ENCODE results near the gene SMIM3. TPM values are rescaled to one million over a fixed set of nuclear protein-coding genes. Genes with fewer than 3 reads are reported as not detected.

The SMIM3 gene
- total and polyA plus RNA-seq, 4 donors = 14.0 to 54.8 (median 17.0) TPM

DNA sequence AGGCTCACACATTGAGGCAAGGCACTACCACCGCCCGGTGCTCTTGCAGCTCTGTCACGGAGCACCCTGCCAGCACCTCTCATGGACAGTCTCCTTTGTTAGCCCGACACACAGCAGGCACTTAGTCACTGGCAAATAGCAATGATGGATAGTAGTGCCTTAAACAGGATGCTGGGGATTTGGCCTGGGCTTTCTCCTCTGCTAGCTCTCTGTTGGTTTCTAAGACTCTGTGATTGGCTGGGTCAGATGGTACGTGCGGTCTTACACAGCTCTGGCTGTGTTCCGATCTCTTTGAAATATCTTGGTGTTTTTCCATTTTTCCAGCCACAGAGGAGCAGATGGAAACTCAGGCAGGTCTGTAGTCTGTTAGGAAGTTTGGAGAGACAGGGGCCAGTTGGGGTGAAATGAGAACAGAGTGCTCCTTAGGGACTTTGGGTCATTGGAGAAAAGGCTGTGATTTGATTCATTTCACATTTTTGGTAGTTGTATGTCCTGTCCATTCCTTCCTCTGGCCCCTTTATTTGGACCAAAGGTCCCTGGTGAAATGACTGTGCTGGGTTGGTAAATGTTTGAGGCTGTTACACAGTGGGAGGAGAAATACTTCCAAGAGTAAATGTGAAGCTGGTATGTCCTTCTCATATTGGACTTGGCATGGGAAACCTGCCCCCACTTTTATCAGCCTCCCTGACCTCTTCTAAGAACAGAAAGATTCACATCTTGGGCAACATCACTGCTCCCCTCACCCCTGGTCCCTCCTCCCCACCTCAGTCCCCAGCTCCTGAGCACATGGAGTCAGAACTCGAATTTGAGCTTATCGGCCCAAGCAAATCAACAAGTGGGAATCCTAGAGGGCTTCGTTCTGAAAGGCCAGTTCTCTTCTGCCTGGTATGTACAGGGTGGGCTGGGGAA is 3.4 kb downstream of the SMIM3 start:
- ATAC-seq (ENCODE audit: insufficient read depth, low FRiP score) (no peak), DNase-seq (peak in 2 of 3 donors; percentile 27 to 84)
- Histone ChIP-seq H3K27me3 (ENCODE audit: control insufficient read depth in 3 of 3, insufficient read depth in 3 of 3, low read length in 2 of 3) (no peaks in the 10 kb centered on the region), H3K9ac (ENCODE audit: insufficient read depth in 1 of 2, low read length in 2 of 2) (no peak overlapping the region), H3K4me1 (ENCODE audit: control insufficient read depth in 5 of 5, insufficient read depth in 5 of 5, low read length in 5 of 5) (peaks cover 8 to 41% (median 17%) of the 10 kb centered on the region in 5 donors), H3K36me3 (ENCODE audit: control insufficient read depth in 4 of 4, insufficient read depth in 4 of 4, low read length in 4 of 4) (no peaks in the 10 kb centered on the region), H3K9me3 (ENCODE audit: control insufficient read depth in 4 of 4, insufficient read depth in 3 of 4, low read length in 3 of 4) (no peaks in the 10 kb centered on the region), H3K27ac (ENCODE audit: low read depth in 1 of 2, low read length in 1 of 2) (peak overlapping the region; percentile 76 to 81), H3K4me3 (no peak overlapping the region)
- 66 to 68% methylated on average over 10 of the region's 10 CpGs for WGBS, 2 donors
- TF ChIP-seq, protein P1, sequence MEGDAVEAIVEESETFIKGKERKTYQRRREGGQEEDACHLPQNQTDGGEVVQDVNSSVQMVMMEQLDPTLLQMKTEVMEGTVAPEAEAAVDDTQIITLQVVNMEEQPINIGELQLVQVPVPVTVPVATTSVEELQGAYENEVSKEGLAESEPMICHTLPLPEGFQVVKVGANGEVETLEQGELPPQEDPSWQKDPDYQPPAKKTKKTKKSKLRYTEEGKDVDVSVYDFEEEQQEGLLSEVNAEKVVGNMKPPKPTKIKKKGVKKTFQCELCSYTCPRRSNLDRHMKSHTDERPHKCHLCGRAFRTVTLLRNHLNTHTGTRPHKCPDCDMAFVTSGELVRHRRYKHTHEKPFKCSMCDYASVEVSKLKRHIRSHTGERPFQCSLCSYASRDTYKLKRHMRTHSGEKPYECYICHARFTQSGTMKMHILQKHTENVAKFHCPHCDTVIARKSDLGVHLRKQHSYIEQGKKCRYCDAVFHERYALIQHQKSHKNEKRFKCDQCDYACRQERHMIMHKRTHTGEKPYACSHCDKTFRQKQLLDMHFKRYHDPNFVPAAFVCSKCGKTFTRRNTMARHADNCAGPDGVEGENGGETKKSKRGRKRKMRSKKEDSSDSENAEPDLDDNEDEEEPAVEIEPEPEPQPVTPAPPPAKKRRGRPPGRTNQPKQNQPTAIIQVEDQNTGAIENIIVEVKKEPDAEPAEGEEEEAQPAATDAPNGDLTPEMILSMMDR (IDR thresholded peaks at IDR 0.05; ENCODE audit: control extremely low read depth, extremely low read depth) = no peak

DNA sequence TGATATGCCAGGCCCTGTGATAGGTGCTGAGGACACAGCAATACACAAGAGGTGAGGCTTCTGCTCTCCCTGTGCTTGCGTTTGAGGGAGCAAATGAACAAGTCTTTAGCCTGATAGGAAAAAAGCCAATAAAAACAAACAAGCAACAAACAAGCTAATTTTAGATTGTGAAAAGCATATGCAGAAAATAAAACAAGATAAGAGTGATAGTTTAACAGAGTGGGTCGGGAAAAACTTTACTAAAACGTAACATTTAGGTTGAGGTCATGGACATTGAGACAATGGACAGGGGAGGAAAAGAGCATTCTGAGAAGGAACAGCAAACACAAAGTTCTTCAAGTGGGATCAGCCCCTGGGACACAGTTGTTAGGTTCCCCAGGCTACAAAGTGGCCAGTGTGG is 4.3 kb downstream of the SMIM3 start:
- ATAC-seq (ENCODE audit: insufficient read depth, low FRiP score) = no peak
- H3K27me3 ChIP-seq (ENCODE audit: control insufficient read depth in 3 of 3, insufficient read depth in 3 of 3, low read length in 2 of 3) = no peaks in the 10 kb centered on the region
- H3K9ac ChIP-seq (ENCODE audit: insufficient read depth in 1 of 2, low read length in 2 of 2) = no peak overlapping the region
- H3K4me1 ChIP-seq (ENCODE audit: control insufficient read depth in 5 of 5, insufficient read depth in 5 of 5, low read length in 5 of 5) = peaks cover 8 to 39% (median 12%) of the 10 kb centered on the region in 5 donors
- DNase-seq = no peak
- peak overlapping the region; percentile 67 to 76 for H3K27ac ChIP-seq (ENCODE audit: low read depth in 1 of 2, low read length in 1 of 2)
- H3K36me3 ChIP-seq (ENCODE audit: control insufficient read depth in 4 of 4, insufficient read depth in 4 of 4, low read length in 4 of 4) = no peaks in the 10 kb centered on the region
- WGBS, 2 donors = 48 to 51% methylated on average over 3 of the region's 3 CpGs
- TF ChIP-seq, protein P1 (IDR thresholded peaks at IDR 0.05; ENCODE audit: control extremely low read depth, extremely low read depth) = no peak
- no peaks in the 10 kb centered on the region for H3K9me3 ChIP-seq (ENCODE audit: control insufficient read depth in 4 of 4, insufficient read depth in 3 of 4, low read length in 3 of 4)
- no peak overlapping the region for H3K4me3 ChIP-seq

DNA sequence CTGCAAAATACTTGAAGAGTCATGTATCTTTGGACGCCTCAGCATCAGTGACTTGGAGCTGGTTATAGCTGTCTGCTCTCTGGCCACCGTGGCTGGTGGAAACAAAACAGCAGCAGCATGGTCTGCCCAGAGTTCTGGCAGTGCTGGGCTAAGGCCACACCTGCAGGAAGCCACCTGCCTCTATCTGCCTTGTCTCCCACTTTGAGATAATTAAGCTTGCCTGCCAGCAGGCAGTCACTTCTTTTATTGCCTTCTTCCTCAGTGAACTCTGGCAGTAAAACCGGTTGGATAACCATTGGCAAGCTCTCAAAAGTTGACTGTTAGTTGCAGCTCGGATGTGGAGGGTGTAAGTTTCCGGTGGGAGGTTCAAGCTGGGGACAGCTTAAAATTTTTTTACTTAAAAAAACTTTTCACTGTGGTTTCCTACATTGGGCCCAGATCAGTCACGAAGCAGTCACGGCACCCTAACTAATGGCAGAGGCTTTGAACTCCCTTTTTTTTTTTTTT is 4.9 kb downstream of the SMIM3 start:
- WGBS, 2 donors = 9% methylated on average over 7 of the region's 7 CpGs
- ATAC-seq (ENCODE audit: insufficient read depth, low FRiP score) (peak; percentile 42), DNase-seq (peak; percentile 84 to 98 (median 96))

More for the DNA sequence above, 4.9 kb downstream of the SMIM3 start:
- peak overlapping the region; percentile 67 to 76 for H3K27ac ChIP-seq (ENCODE audit: low read depth in 1 of 2, low read length in 1 of 2)
- H3K27me3 ChIP-seq (ENCODE audit: control insufficient read depth in 3 of 3, insufficient read depth in 3 of 3, low read length in 2 of 3) = no peaks in the 10 kb centered on the region
- H3K9me3 ChIP-seq (ENCODE audit: control insufficient read depth in 4 of 4, insufficient read depth in 3 of 4, low read length in 3 of 4) = no peaks in the 10 kb centered on the region
- H3K4me1 ChIP-seq (ENCODE audit: control insufficient read depth in 5 of 5, insufficient read depth in 5 of 5, low read length in 5 of 5) = peaks cover 8 to 33% (median 13%) of the 10 kb centered on the region in 5 donors
- H3K4me3 ChIP-seq = no peak overlapping the region
- no peak overlapping the region for H3K9ac ChIP-seq (ENCODE audit: insufficient read depth in 1 of 2, low read length in 2 of 2)
- H3K36me3 ChIP-seq (ENCODE audit: control insufficient read depth in 4 of 4, insufficient read depth in 4 of 4, low read length in 4 of 4) = no peaks in the 10 kb centered on the region
- TF ChIP-seq, protein P1 (IDR thresholded peaks at IDR 0.05; ENCODE audit: control extremely low read depth, extremely low read depth) = no peak
